COLO829 (cell line): Measurements from ENCODE around the gene CERK.

Source experiments
- DNase-seq: peaks from one replicate; pipeline ENCODE4 v3.0.0; 2012; ENCODE audit warnings: low spot score

Gene CERK

DNA sequence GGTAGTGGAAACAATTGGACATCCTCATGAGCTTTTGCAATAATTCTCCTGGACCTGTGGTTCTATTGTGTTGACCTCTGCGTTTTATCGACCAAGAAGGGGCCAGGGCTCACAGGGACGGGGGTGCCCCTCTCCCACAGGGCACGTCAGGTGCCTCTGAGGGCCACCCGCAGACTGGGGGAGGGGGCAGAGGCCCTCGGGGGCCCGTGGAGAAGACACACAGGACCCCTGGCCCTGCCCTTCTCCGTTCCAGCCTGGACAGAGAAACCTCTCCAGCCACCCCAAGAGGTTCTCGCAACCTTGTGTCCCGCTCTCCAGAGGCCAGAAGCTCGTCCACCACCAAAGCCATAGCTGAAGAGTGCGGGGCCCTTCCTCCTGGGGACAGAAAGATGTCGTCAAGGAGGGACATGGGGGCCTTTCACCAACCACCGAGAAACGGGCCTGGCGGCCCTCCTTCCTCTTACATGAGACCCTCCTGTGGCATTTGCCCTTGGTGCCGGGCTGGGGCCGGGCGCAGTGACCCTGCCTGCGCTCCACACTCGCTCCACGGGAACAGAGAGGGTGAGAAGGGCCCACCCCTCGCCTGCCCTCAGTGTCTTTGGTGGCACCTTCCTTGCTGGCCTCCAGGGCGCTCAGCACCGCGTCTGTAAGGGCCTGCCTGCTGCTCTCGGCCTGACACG, 60.6 kb downstream of the CERK start:
- DNase-seq, result no peak

DNA sequence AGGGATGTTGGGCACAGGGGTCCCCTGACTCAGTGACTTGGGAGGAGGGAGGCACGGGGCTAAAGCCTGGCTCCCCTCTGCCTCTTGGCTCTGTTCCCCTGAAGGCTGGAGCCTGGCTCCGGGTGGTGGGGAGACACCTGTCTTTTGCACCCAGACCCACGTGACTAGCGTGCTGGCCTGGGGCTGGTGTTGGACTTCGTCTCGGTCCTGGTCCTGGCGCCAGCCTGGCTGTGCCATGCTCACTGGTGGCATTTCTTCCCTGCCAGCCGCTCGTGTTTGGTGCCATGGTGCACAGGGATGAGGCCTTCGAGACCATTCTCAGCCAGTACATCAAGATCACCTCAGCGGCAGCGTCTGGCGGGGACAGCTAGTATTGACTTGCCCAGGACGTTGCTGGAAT, 61.2 kb downstream of the CERK start:
- no peak for DNase-seq

DNA sequence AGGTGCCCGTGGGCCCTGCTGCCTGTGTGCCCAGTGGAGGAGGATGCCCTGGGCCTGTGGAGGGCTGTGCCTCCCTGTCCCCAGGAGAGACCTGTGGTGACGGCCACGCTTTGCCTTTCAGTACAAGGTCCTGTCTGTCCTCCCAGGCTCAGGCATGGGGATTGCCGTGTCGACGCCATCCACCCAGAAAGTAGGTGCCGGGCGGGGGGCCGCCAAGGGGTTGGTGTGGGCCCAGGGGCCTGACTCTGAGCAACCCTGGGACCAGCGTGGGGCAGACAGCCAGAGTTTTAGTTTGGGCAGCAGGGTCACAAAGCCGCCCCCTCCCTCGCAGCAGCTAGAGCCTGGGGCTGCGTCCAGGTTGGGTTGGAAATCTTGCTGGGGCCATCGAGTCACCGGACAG, 61.6 kb downstream of the CERK start:
- no peak for DNase-seq

DNA sequence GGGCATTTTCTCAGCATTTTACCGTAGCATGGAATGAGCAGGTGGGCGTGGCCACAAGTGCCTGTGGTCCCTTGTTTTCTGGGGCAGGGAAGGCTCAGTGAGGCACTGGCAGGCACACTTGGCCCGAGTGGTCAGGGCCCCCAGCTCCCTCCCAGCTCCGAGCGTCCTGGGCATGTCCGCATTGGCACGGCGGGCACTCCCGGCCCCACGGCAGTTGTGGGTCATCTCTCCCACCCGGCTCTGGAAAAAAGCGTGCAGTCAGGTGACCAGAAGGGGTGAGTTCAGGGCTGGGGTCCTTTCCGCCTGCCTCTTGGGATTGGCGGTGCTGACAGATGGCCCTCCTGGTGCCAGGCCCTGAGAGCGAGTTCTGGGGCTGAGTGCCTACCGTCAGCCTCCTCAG, 62.1 kb downstream of the CERK start:
- DNase-seq, result no peak

- no peak for DNase-seq
These were observed 62.6 kb downstream of the CERK start for GRCh38 chr22:46675479-46675878.

DNA sequence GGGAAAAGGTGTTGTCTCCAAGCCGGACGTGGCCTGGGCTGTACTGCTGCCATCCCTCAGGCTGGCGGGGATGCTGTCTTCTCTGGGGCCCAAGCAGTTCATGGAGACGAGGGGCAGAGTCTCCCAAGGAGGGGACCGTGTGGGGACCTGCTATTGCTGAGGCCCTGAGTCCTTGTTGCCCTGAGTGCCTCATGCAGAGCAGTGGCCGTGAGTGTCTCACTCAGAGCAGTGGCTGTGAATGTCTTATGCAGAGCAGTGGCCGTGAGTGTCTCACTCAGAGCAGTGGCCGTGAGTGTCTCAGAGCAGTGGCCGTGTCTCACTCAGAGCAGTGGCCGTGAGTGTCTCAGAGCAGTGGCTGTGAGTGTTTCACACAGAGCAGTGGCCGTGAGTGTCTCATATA, 63.1 kb downstream of the CERK start:
- no peak for DNase-seq

DNA sequence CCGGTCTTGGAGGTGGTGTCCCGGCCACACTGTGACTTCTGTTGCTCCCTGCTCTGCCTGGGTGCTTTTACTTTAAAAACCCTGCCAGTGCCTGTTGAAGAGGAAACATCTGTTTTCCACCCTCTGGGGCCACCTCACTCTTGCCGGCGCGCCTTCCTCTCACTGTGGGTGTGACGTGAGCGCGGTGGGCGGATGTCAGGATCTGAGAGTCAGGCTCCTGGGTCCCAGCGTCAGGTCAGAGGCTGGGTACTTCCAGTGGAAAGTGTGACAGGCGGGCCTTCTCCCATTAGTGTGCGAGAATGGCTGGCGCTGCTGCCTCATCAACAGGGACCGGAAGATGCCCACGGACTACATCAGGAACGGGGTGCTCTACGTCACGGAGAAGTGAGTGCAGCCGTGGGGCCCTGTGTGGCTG, 63.7 kb downstream of the CERK start:
- DNase-seq, result no peak

DNA sequence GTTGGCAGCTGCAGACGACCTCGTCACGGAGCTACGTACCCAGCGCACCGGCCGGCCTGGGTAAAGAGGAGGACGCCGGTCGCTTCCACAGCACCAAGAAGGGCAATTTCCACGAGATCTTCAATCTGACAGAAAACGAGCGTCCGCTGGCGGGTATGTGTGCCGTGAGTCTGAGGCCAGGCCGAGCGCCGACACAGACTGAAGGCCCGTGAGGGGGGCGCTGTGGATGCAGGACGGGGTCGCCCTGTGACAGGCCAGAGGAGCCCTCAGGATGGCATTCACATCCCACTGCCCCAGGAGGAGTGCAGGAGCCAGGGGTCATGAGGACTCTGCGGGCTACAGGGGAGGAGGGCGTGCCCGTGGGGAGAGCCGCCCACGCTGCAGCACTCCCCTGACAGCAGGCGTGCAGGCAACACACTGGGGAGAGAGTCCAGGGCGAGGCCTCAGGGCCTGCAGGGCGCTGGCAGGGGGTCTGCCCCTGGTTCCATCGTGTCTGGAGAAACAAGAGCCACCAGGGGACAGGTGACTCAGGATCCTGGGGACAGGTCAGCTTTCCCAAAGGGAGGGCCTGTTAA, 64.3 kb downstream of the CERK start:
- no peak for DNase-seq

DNA sequence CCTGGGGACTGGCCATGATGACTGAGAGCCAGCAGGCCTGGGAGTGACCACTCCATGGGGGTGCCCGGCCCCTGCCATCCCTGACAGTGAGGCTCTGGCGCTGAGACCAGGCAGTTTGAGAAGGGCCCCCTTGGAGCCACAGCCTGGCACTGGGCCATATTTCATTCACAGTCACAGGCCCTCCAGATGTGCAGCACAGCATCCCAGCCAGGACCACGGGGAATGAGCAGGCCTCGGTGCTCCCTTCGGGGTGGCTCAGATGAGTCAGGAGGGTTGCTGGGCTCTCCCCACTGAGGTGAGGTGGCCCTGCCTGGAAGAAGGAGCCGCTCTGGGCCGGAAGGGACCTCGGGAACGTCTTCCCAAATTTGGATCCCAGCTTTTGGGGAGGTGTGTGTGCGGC, 64.8 kb downstream of the CERK start:
- DNase-seq, result no peak

- no peak for DNase-seq
These were observed 65.3 kb downstream of the CERK start for GRCh38 chr22:46672731-46673130.

- DNase-seq, result no peak
These were observed 66.1 kb downstream of the CERK start for GRCh38 chr22:46671824-46672432.

DNA sequence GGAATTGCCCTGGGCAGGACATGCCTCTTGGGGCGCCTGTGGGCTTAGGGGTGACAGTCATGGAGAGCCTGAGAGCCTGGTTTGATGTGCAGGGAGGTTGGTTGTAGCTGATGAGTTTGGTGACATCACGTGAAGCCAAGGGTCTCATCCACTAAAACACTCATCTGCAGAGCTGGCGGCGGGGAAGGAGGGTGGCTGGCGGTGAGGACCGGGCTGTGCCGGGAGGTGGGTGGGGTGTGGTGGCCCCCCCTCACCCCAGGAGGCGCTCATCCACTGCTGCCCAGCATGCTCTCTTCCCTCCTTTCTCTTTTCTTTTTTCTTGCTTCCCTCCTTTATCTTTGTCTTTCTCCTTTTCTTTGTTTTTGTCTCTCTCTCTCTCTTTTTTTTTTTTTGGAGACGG, 68.9 kb downstream of the CERK start:
- DNase-seq, result no peak

DNA sequence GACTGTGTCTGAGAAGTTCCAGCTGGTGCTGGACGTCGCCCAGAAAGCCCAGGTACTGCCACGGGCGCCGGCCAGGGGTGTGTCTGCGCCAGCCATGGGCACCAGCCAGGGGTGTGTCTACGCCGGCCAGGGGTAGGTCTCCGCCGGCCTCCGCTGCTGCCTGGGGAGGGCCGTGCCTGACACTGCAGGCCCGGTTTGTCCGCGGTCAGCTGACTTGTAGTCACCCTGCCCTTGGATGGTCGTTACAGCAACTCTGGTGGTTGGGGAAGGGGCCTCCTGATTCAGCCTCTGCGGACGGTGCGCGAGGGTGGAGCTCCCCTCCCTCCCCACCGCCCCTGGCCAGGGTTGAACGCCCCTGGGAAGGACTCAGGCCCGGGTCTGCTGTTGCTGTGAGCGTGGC, 69.9 kb downstream of the CERK start:
- no peak for DNase-seq

DNA sequence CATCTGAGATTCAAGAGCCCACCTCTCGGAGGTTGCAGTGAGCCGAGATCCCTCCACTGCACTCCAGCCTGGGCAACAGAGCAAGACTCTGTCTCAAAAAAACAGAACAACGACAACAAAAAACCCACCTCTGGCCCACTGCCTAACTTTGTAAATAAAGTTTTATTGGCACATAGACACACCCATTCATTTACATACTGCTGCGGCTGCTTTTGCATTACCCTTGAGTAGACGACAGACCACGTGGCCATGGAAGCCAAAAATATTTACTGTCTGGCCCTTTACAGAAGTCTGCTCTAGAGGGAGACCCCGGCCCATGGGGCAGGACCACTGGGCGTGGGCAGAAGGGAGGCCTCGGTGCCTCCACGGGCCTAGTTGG, 70.8 kb downstream of the CERK start:
- DNase-seq, result no peak

DNA sequence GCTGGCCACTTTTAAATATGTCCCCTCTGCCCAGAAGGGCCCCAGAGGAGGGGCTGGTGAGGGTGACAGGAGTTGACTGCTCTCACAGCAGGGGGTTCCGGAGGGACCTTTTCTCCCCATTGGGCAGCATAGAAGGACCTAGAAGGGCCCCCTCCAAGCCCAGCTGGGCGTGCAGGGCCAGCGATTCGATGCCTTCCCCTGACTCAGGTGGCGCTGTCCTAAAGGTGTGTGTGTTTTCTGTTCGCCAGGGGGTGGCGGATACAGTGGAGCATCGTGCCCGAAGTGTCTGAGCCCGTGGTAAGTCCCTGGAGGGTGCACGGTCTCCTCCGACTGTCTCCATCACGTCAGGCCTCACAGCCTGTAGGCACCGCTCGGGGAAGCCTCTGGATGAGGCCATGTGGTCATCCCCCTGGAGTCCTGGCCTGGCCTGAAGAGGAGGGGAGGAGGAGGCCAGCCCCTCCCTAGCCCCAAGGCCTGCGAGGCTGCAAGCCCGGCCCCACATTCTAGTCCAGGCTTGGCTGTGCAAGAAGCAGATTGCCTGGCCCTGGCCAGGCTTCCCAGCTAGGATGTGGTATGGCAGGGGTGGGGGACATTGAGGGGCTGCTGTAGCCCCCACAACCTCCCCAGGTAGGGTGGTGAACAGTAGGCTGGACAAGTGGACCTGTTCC, 71.3 kb downstream of the CERK start:
- DNase-seq, result no peak

DNA sequence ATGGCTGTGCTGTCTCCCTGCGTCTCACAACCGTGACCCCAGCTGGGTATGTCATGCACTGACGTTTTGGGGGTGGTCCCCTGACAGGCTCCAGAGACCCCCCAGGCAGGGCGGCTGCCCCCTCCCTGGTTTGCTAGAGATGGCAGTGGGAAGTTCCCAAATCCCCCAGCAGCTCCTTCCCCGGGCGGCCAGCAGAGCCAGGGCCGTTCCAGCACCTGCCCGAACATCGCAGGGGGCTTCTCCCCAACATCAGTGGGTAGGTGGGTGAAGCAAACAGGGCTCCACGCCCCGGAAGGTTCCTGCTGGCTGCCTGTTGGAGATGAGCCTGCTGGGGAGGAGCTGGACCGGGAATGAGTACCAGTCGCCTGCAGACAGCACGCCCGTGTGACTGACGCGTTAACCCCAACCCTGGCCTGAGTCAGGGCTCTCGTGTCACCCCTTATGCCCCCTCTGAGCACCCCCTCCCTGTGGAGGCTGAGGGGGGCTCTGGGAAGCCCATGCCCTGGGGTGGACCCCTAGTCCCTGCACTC, 72.2 kb downstream of the CERK start:
- DNase-seq, result no peak

DNA sequence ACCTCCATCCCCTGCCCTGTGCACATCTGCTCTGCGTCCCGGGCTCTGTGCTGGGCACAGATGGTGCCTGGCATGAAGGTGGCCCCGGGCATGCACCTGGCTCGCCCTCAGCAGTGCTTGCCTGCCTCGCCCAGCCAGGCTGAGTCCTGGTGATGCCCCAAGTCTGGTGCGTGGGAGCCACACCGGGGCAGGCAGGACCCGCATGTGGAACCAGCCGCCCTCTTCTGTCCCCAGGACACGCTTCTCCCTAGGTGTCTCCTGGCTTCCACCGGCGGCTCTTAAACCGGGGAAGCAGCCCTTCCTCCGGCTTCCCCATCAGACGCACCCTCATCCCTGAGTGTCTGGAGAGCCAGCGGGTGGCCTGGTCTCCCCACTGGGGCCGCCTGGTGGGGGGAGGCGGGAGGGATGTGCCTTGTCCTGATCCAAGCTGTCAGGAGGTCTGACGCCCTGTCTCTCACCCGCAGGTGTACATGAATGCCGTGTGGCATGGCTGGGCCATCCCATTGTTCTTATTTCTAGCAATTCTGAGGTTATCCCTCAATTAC, 72.8 kb downstream of the CERK start:
- no peak for DNase-seq

GRCh38 chr22:46664301-46664855, 73.7 kb downstream of the CERK start:
- no peak for DNase-seq

DNA sequence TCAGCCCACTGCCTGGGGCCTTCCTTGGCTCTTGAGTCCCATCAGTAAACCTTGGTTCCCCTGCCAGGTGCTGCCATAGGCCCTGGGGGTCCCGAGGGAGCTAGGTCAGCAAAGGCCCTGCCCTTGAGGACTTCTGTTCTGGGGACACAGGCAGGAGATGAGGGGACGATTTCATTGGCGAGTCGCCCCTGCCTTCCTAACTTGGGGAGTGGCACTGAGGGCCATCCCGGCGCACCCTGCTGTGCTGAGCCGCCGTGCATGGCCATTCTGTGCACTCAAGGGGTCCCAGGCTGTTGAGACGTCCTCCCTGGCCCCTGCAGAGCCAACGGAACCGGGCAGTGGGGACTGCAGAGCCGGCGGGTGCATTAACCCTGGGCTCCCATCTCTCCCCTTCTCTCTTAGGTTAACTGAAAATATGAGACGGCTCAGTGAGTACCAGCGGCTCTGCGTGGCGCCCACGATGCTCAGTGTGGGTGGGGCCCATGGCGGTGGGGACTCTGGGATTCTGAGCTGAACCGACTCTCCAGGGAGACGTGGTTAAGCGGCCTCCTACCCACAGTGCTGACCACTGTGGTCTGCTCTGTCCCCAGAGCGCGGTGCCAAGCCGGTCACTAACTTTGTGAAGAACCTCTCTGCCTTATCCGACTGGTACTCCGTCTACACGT, 74.5 kb downstream of the CERK start:
- no peak for DNase-seq

DNA sequence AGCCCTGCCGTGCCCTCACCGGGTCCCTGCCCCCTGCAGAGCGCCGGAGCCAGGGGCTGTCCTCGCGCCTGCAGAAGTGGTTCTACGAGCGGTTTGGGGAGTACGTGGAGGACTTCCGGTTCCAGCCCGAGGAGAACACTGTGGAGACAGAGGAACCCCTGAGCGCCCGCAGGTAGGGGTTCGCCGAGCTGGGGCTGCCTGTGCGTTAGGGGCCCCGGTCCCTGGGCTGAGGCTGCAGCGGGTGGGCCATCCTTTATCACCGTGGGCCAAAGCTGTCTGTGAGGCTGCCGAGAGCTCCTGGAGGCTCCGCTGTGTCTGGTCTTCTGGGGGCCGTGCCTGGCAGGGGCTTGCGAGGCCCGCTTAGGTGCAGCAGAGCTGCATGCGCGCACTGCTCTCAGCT, 75.1 kb downstream of the CERK start:
- no peak for DNase-seq

GRCh38 chr22:46662226-46662625, 75.8 kb downstream of the CERK start:
- DNase-seq, result no peak
